HEK293 (cell line): ENCODE results near the gene EYS.

Experiments
- CTCF ChIA-PET: fragments of 350-600 bp; formaldehyde crosslinking; extraction: SDS; loops from one replicate; lab custom pipeline; 2021; ENCODE audit warnings: antibody characterized with exemption; lab: Yijun Ruan, JAX
- POLR2A ChIA-PET: fragments of 300-600 bp; formaldehyde crosslinking; extraction: SDS; loops from one replicate; lab custom pipeline; 2020; ENCODE audit warnings: antibody characterized with exemption, inconsistent platforms; lab: Yijun Ruan, JAX
- H3K27ac ChIP-seq: fragments of 200-500 bp; sonication (Bioruptor generic); 2 replicates; pipeline ENCODE4 v1.5.1; 2014; ENCODE audit warnings: low read depth, low read length, control low read depth, inconsistent platforms; ENCODE audit errors: extremely low read depth
- H3K36me3 ChIP-seq, 2 experiments: fragments of 200-500 bp in 1 of 2; sonication (Bioruptor generic) in 1 of 2; 1 replicate in 1 of 2; 2 replicates in 1 of 2; pipeline ENCODE4 v1.5.1; 2014 to 2017; ENCODE audit warnings: inconsistent platforms in 2 of 2, low read length in 2 of 2; ENCODE audit not compliant: control insufficient read depth in 2 of 2, insufficient read depth in 1 of 2
- H3K4me1 ChIP-seq: fragments of 200-500 bp; sonication (Bioruptor generic); 2 replicates; pipeline ENCODE4 v1.5.1; 2014; ENCODE audit warnings: mild to moderate bottlenecking, low read length, inconsistent platforms; ENCODE audit not compliant: control insufficient read depth, insufficient read depth
- H3K4me3 ChIP-seq: 2 replicates; pipeline ENCODE4 v1.5.1; 2011; ENCODE audit warnings: low read depth, mild to moderate bottlenecking, control low read depth, low read length, moderate library complexity
- H3K9me3 ChIP-seq: fragments of 200-500 bp; sonication (Bioruptor generic); 2 replicates; pipeline ENCODE4 v1.5.1; 2014; ENCODE audit warnings: low read depth, low read length, inconsistent platforms; ENCODE audit not compliant: control insufficient read depth, insufficient read depth
- EGR2 ChIP-seq: fragments of 450-650 bp; formaldehyde crosslinking; IDR thresholded peaks from 2 replicates; pipeline ENCODE4 v1.5.1; 2016; ENCODE audit warnings: low read depth, missing biosample characterization, missing genetic modification characterization
- GLI2 ChIP-seq: fragments of 450-650 bp; formaldehyde crosslinking; IDR thresholded peaks from 2 replicates; pipeline ENCODE4; 2017; ENCODE audit warnings: missing biosample characterization, missing genetic modification characterization, low read depth, borderline replicate concordance
- GLIS2 ChIP-seq: fragments of 450-650 bp; formaldehyde crosslinking; IDR thresholded peaks from 2 replicates; pipeline ENCODE4 v1.5.1; 2016; ENCODE audit warnings: missing biosample characterization, missing genetic modification characterization
- KLF1 ChIP-seq: fragments of 450-650 bp; formaldehyde crosslinking; IDR thresholded peaks from 2 replicates; pipeline ENCODE4 v1.5.1; 2016; ENCODE audit warnings: missing biosample characterization, missing genetic modification characterization
- PRDM10 ChIP-seq: fragments of 450-650 bp; formaldehyde crosslinking; IDR thresholded peaks from 2 replicates; pipeline ENCODE4 v1.5.1; 2016; ENCODE audit warnings: missing biosample characterization, missing genetic modification characterization
- RBAK ChIP-seq: fragments of 450-650 bp; formaldehyde crosslinking; IDR thresholded peaks from 2 replicates; pipeline ENCODE4 v1.5.1; 2016; ENCODE audit warnings: missing biosample characterization, missing genetic modification characterization
- SALL2 ChIP-seq: fragments of 450-650 bp; formaldehyde crosslinking; IDR thresholded peaks from 2 replicates; pipeline ENCODE4 v1.5.0; 2017; ENCODE audit warnings: missing biosample characterization, mild to moderate bottlenecking, missing genetic modification characterization, borderline replicate concordance
- TRIM28 ChIP-seq: IDR thresholded peaks from 2 replicates; pipeline ENCODE4 v1.6.1; 2011; ENCODE audit warnings: low read length, control low read depth, borderline replicate concordance
- TSHZ1 ChIP-seq: fragments of 450-650 bp; formaldehyde crosslinking; IDR thresholded peaks from 2 replicates; pipeline ENCODE4 v1.5.1; 2016; ENCODE audit warnings: missing biosample characterization, missing genetic modification characterization, borderline replicate concordance
- ZNF146 ChIP-seq: fragments of 450-650 bp; formaldehyde crosslinking; IDR thresholded peaks from 2 replicates; pipeline ENCODE4 v1.5.1; 2016; ENCODE audit warnings: missing biosample characterization, missing genetic modification characterization
- ZNF223 ChIP-seq: fragments of 450-650 bp; formaldehyde crosslinking; IDR thresholded peaks from 2 replicates; pipeline ENCODE4 v1.5.1; 2016; ENCODE audit warnings: missing biosample characterization, missing genetic modification characterization
- ZNF324 ChIP-seq: fragments of 450-650 bp; formaldehyde crosslinking; IDR thresholded peaks from 2 replicates; pipeline ENCODE4 v1.5.1; 2016; ENCODE audit warnings: missing biosample characterization, missing genetic modification characterization
- ZNF366 ChIP-seq: fragments of 450-650 bp; formaldehyde crosslinking; conservative IDR thresholded peaks from 2 replicates; pipeline ENCODE4 v1.5.1; 2016; ENCODE audit warnings: missing biosample characterization, missing genetic modification characterization
- ZNF514 ChIP-seq: fragments of 450-650 bp; formaldehyde crosslinking; IDR thresholded peaks from 2 replicates; pipeline ENCODE4 v1.5.1; 2016; ENCODE audit warnings: missing biosample characterization, missing genetic modification characterization
- ZNF529 ChIP-seq: fragments of 450-650 bp; formaldehyde crosslinking; IDR thresholded peaks from 2 replicates; pipeline ENCODE4 v1.5.1; 2017; ENCODE audit warnings: missing genetic modification characterization, missing biosample characterization; ENCODE audit not compliant: insufficient replicate concordance
- ZNF558 ChIP-seq: fragments of 450-650 bp; formaldehyde crosslinking; IDR thresholded peaks from 2 replicates; pipeline ENCODE4 v1.5.1; 2016; ENCODE audit warnings: missing biosample characterization, missing genetic modification characterization
- ZNF610 ChIP-seq: fragments of 450-650 bp; formaldehyde crosslinking; IDR thresholded peaks from 2 replicates; pipeline ENCODE4 v1.5.1; 2016; ENCODE audit warnings: missing biosample characterization, missing genetic modification characterization, borderline replicate concordance
- ZSCAN23 ChIP-seq: fragments of 450-650 bp; formaldehyde crosslinking; IDR thresholded peaks from 2 replicates; pipeline ENCODE4 v1.5.1; 2016; ENCODE audit warnings: missing biosample characterization, missing genetic modification characterization
- TF ChIP-seq, protein P1 (sequence below): fragments of 450-650 bp; formaldehyde crosslinking; IDR thresholded peaks from 2 replicates; pipeline ENCODE4 v1.5.1; 2016; ENCODE audit warnings: missing biosample characterization, missing genetic modification characterization
- TF ChIP-seq, protein P2 (sequence below): fragments of 450-650 bp; formaldehyde crosslinking; IDR thresholded peaks from 2 replicates; pipeline ENCODE4 v1.5.1; 2017; ENCODE audit warnings: missing biosample characterization, mild to moderate bottlenecking, missing genetic modification characterization, moderate library complexity

EYS gene

GRCh38 chr6:64896939-64897338 lies 810.1 kb downstream of the EYS start:
- CTCF ChIA-PET: no interaction called here
- H3K4me3 ChIP-seq: no peak overlapping the region
- H3K9me3 ChIP-seq: no peaks in the 10 kb centered on the region
- no peaks in the 10 kb centered on the region for H3K36me3 ChIP-seq
- no peaks in the 10 kb centered on the region for H3K4me1 ChIP-seq
- H3K27ac ChIP-seq: no peak overlapping the region
- POLR2A ChIA-PET: no interaction called here
- TF ChIP-seq, protein P1, sequence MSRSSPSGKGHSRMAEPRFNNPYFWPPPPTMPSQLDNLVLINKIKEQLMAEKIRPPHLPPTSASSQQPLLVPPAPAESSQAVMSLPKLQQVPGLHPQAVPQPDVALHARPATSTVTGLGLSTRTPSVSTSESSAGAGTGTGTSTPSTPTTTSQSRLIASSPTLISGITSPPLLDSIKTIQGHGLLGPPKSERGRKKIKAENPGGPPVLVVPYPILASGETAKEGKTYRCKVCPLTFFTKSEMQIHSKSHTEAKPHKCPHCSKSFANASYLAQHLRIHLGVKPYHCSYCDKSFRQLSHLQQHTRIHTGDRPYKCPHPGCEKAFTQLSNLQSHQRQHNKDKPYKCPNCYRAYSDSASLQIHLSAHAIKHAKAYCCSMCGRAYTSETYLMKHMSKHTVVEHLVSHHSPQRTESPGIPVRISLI (tag by site-specific recombination): no peak
- TF ChIP-seq ZNF146 (tag by site-specific recombination) (no peak), ZNF324 (no peak), ZNF610 (tag by site-specific recombination) (no peak), ZNF366 (tag by site-specific recombination) (no peak), PRDM10 (tag by site-specific recombination) (no peak), GLIS2 (tag by site-specific recombination) (no peak), ZNF223 (no peak), ZNF529 (tag by site-specific recombination) (no peak)
- TF ChIP-seq, all 188 proteins: peak for 0

DNA sequence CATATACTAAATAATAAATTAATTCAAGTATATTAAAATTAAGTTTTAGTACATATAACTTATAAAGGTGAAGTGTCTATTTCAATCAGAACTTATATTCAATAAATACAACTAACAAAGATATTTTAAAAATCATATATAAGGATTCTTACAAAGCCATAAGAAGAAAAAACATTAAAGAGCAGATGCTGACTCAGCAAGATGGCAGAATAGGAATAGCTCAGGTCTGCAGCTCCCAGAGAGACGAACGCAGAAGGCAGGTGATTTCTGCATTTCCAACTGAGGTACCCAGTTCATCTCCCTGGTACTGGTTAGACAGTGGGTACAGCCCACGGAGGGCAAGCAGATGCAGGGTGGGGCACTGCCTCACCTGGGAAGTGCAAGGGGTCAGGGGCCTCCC lies 811.1 kb downstream of the EYS start:
- H3K9me3 ChIP-seq: no peaks in the 10 kb centered on the region
- no peaks in the 10 kb centered on the region for H3K36me3 ChIP-seq
- no peak overlapping the region for H3K4me3 ChIP-seq
- ChIA-PET CTCF (interaction anchor here (0.6 kb wide), 1 partner anchor 1014 kb away, joined by 5 read pairs; no protein-coding TSS in a partner anchor), POLR2A (no interaction called here)
- H3K27ac ChIP-seq: no peak overlapping the region
- H3K4me1 ChIP-seq: no peaks in the 10 kb centered on the region
- TF ChIP-seq TRIM28 (no peak), ZNF514 (tag by site-specific recombination) (no peak), RBAK (no peak), GLI2 (no peak), PRDM10 (tag by site-specific recombination) (no peak), SALL2 (tag by site-specific recombination) (no peak), EGR2 (tag by site-specific recombination) (no peak), ZNF558 (no peak), ZSCAN23 (tag by site-specific recombination) (no peak), TSHZ1 (no peak), KLF1 (no peak)
- TF ChIP-seq, protein P2, sequence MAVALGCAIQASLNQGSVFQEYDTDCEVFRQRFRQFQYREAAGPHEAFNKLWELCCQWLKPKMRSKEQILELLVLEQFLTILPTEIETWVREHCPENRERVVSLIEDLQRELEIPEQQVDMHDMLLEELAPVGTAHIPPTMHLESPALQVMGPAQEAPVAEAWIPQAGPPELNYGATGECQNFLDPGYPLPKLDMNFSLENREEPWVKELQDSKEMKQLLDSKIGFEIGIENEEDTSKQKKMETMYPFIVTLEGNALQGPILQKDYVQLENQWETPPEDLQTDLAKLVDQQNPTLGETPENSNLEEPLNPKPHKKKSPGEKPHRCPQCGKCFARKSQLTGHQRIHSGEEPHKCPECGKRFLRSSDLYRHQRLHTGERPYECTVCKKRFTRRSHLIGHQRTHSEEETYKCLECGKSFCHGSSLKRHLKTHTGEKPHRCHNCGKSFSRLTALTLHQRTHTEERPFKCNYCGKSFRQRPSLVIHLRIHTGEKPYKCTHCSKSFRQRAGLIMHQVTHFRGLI: no peak
